Activated T-cell treated with anti-CD3 and anti-CD28 coated beads, Interleukin-2, amount 50 U/mL, for 1 hour (primary cell): ENCODE data around the gene GBE1.

Experiments used
- DNase-seq: peaks from one replicate; pipeline ENCODE4 v3.0.0-alpha.2; 2020

GBE1 gene

DNA sequence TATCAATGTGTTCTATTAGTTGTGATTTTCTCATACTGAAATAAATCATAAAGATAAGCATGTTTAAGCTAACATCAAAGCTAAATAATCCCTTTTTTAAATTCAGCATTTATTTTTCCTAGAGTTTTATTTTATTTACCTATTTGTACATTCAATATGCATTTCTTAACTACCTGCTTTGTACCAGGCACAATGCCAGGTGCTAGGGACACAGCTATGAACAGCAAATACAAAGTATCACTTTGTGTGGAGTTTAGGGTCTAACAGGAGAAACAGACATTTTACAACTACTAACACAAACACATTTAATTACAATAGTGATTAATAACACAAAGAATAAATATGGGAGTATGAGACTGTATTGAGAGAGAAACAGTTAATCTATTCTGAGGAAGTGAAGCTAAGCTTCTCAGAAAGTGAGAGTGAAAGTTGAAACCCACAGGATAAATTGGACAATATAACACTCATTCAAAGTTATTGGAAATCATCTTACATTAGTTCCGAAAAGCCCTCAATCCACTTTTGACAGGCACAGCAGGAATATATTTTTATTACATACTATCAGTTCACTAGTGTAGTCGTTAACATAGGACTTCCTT, 159.6 kb downstream of the GBE1 start:
- no peak for DNase-seq

DNA sequence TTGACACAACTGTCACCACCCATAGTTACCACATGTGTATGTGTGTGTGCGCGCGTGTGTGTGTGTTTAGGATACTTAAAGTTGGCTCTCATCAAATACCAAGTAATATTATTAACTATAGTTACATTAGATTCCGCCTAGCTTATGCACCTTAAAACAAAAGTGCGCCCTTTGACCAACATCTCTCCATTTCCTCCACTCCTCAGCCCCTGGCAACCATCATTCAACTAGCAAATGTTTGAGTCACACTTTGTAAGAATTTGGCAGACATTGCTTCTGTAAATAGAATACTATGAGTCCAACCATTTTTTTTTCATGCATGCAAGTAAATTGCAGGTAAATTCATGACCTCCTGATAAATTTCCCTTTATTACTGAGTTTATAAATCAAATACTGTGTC, 169.3 kb downstream of the GBE1 start:
- DNase-seq: no peak

DNA sequence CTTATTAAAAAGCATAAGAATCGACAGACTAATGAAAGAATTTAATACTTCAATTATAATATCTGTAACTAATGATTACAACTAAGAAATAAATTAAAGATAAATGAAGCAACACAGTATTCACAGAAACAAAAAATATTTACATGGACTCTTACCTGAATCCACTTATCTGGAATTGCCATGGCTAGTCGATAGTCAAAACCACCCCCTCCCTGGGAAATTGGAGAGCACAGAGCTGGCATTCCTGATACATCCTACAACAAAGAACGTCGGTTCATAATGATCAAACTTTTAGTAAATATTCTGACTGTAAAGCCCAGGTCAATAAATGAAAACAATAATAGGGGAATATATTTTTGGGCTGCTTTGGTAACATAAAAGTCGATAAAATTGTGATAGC, 175.5 kb downstream of the GBE1 start:
- DNase-seq: no peak

DNA sequence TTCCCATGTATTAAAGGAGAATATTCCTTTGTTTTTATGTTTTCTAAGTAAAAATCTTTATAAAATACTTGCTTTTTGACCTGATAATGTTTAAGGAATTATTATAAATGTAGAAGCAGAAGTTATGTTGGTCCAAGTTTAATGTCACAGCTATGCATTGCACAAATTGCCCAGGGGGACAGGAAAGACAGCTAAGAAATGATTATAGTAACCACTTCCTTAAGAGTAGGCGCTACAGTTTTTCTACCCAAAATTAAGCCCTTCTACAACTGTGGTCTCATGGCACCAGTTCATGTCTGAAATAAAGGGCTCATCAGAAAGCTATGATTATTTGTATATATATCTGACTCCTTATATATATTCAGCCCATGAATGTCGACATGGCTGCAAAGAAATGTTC, 176.4 kb downstream of the GBE1 start:
- DNase-seq: no peak

DNA sequence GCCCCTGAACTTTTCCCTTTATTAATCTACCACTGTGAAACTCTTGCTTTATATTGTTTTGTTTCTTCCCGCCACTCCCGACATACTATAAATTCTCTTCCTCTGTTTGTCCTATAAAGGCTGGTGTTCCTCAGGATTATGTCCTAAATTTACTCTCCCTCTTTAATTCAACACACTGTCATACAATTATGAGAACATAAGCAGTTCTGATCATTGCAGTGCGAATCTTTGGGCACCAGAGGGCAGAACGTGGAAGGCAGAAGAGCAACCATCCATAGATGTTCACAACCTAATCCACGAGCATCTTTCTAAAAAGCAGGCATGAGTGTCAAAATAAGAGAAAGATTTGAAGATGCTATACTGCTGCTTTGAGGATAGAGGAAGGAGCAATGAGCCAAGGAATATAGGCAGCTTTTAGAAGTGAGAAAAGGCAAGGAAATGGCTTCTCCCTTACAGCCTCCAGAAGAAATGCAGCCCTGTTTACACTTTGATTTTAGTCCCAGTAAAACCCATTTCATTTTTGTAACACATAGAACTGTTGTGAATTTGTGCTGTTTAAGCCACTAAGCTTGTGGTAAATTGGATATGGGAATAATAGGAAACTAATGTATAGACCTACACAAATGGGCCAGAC, 179.4 kb downstream of the GBE1 start:
- DNase-seq: no peak

DNA sequence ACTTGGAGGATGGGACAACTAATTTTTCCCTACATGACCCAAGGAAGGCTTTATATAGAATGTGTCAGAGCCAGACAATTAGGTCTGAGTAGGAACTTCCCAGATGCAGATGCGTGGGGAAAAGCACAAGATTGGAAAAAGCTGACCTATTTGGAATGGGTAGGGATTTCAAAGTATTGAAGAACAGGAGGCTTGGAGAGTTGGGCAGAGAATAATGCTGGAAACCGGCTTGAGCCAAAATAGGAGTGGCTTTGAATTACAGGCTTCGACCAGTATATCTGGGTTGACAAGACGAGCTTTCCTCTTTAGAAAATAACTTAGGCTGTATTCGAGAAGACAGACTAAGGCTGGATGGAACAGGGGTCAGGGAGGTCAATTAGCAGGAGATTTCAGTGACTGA, 181.1 kb downstream of the GBE1 start:
- DNase-seq: no peak

DNA sequence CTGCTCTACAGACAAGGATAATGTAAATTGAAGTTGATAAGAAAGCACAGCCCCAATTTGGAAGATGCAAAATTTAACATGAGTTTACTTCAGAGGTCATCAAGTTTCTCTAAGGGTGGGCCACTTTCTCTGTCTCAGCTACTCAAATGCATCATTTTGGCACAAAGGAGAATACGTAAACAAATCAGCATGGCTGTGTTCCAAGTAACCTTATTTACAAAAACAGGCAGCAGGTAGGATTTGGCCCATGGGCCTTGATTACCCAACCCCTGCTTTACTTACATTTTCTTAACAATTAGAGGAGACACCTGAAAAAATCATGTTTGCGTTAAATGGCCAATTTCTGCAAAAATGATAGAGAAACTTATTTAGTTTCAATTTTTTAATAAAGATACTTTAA, 181.7 kb downstream of the GBE1 start:
- no peak for DNase-seq

DNA sequence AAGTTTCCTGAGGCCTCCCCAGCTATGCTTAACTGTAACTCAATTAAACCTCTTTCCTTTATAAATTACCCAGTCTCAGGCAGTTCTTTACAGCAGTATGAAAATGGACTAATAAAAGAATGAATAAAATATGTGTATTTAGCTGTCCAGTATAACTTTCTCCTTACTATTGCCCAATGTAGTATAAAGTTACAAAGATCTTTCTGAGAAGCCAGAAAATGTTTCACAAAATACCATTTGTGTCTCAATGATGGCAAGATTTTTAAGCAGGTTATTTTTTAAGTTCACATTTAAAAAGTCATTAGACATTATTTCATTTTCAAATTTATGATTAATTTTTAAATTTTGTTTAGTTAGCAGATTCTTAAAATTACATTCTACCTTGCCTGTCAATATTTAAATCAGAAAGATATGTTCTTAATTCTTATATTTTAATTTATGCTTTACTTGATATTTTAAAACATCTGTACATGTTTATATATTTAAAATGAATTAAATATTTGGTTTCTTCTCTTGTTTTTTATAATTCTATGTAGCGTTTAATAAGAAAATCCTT, 189.2 kb downstream of the GBE1 start:
- DNase-seq: no peak

DNA sequence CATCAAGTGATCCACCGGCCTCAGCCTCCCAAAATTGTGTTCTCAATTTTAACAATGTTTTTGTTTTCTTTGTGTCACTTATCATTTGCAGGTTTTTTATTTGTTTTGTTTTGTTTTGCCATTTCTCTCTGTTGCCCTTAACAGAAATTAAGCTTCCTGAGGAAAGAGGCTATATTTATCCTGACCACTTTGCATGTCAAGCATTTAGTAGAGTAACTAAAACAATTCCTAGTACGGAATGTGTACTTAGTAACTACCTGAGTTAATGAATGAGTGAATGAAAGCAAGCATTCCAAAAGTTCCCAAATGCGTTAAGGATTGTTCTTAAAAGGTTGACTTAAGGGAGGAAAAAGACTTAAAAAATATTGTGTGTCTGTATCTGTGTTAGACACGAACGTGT, 193.1 kb downstream of the GBE1 start:
- no peak for DNase-seq

DNA sequence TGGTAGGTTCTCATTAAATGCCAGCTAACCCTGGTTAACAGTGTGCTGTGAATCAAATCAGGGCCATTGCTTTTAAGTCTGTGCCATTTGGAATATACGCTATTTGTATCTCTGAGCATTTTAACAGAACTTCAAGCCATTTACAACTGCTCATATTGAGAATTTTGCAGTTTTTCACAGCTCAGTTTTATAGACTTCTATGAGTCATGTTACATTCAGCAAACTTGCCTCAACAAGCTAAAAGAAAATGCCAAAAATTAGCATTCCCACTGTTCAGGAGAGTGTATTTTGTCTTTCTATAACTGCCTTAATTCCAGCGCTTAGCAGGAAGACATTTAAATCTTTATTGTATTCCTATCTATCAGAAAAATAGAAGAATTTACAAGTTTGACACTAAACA, 196.4 kb downstream of the GBE1 start:
- DNase-seq: no peak

DNA sequence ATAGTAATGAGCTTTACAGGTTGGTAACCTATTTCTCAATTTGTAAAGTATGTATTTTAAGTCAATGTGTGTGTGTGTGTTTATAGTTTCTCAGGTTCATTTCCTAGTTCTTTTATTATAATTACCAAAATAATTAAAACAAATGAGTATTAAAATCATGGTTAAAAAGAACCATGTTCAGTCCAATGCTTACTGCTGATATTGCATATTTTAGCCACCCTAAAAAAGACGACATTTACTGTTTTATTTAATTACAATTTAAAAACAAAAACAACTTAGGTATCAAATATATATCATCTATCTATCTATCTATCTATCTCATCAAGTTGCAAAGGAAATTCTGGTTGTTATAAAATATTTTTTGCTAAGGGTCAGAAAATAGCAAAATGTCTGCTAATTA, 203.3 kb downstream of the GBE1 start:
- DNase-seq: no peak

DNA sequence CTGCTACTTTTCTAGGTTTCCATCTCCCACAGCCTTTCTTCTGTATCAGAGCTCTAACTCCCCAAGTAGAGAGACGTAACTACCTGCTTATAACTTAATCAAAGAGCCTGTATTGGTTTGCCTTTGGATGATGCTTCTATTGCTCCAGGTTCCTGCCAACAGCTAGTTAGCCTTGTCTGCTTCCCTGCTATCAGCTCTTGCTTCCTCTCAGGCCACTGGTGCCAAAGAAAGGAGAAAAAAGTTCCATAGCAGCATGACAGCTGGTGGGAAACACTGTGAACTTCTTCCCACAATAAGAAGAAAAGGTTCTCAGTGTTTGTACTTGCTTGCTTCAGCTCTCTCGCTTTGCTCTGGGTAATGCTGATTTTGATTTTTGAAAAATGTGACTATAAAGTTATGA, 206.6 kb downstream of the GBE1 start:
- DNase-seq: no peak

DNA sequence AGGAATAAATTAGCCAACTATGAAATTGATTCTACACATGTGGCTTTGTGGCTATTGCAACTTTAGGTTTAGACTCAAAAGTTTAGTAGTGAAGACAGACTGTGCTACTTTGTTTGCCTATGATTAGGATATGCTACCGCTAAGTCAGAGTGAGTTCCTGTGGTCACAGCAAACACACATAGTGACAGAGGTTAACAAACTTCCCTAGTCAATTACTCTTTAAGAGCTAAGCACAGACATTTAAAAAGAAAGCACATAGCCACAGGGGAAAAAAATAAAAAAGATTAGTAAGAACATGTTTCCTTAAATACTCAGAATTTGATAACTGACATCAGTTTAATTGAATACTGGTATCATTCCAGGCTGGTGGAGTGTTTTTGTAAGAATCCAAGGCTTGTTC, 207.1 kb downstream of the GBE1 start:
- DNase-seq: no peak

DNA sequence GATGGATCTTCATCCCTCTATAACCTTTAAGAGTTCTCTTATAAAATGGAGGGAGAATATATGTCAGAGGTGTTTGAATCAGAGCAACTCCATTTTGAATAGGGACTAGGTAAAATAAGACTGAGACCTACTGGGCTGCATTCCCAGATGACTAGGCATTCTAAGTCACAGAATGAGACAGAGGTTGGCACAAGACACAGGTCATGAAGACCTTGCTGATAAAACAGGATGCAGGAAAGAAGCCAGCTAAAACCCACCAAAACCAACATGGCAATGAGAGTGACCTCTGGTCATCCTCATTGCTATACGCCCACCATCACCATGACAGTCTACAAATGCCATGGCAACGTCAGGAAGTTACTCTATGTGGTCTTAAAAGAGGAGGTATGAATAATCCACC, 211.0 kb downstream of the GBE1 start:
- no peak for DNase-seq

DNA sequence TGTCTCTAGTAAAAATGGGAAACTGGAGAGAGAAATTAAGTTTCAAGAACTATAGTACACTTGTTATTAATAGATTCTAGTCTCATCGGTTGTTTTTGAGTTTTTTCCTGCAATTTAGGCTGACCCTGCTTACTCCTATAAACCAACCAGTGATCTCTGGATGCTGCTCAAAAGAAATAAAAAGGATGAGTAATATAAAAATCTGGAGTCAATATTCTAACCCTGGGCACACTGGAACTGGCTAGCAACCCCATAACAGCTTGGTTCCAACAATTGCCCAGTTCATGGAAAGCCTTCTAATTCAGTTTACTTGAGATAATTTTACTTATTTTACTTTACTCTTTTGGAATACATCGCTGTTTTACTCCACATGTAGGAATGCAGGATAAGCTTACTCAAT, 211.6 kb downstream of the GBE1 start:
- DNase-seq: no peak

DNA sequence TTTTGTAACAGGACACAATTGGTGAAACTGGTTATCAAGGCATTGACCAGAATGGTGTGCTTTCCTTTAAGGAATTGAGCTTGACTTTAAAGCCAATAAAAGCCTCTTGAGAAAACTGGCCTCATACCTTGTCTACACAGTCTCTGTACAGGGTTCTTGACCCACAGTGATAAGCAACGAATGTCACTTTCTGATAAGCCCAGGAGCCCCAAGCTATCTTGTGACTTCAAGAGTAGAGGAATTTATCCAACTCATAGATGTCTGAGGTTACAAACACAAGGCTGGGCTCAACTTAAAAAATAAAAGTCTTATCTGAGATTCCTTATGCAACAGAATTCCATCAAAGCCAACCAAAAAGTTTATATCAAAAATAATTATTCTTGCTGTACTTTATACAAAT, 212.1 kb downstream of the GBE1 start:
- no peak for DNase-seq

DNA sequence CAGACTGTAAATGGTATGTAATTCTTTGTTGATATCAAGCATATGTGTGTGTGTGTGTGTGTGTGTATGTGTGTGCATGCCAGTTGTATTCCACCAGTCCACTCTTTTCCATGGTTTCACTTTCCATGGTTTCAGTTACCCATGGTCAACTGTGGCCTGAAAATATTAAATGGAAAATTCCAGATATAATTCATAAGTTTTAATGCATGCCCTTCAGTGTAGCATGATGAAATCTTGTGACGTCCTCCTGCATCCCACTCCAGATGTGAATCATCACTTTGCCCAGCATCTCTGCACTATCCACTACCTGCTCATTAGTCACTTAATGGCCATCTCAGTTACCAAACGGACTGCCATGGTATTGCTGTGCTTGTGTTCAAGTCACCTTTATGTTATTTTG, 215.9 kb downstream of the GBE1 start:
- DNase-seq: no peak

DNA sequence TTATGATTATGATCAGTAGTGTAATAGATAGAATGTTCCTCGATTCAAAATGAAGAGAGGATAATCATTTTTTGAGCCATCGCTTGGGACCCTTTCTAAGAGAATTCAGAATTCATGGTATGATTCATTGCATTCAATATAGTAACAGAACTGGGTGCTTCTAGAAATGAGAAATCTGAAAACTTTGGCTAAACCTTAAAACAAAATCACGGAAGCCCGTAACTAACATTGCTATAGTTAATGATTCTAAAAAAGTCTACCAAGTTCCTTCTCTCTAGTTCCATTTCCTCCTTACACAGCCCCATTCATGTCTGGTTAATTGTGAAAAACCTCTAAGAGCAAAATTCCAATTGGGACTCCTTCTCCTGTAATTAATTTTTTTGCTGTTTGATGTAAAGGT, 217.1 kb downstream of the GBE1 start:
- no peak for DNase-seq

DNA sequence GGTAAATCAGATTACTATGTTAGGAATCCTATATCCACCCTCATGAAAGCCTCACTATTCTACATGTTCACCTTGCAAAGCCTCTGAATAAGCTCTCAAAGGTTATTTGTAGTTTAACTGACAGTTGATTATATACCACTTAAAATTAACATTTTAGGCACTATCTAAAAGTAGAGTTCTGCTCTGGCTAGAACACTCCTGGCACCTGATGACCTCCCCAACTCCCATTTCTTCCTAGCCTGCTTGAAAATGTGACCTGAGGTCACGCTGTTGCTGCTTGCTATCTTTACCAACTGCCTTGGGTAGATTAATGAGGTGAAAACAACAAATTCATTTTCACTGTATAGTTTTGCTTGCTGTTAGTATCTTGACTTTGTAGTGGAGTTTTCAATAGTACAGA, 220.7 kb downstream of the GBE1 start:
- DNase-seq: no peak

DNA sequence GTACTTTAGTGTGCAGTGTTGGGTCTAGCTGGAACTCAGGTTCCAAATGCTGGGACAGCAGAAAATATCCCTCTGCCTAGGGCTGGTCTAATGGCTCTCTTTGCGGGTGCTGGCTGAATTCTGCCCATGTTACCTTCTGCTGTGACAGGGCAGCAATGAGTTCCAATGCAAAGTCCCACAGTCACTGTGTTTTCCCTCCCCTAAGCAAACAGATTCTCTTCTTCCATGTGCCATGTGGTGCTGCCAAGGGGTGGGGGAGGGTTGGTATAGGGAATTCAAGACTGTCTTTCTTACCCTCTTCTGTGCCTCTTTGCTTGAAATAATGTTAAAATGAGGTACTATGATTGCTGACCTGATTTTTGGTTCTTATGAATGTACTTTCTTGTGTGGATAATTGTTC, 229.6 kb downstream of the GBE1 start:
- DNase-seq: no peak

DNA sequence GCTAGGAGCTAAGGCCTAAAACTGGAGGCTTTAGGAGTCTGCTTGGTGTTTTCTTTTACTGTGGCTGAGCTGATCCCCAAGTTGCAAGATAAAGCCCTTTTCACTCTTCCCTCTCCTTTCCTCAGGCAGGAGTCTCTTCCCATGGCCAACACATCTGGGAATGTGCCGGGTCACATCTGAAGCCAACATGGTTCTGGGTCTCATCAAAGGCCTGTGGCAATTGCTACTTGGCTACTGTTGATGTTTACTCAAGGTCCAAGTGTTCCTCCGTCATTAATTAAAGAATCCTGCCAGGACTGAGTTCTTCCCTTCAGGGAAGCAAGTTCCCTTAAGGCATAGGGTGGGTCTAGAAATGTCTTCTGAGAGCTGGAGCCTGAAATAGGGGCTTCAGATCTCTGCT, 230.2 kb downstream of the GBE1 start:
- no peak for DNase-seq

DNA sequence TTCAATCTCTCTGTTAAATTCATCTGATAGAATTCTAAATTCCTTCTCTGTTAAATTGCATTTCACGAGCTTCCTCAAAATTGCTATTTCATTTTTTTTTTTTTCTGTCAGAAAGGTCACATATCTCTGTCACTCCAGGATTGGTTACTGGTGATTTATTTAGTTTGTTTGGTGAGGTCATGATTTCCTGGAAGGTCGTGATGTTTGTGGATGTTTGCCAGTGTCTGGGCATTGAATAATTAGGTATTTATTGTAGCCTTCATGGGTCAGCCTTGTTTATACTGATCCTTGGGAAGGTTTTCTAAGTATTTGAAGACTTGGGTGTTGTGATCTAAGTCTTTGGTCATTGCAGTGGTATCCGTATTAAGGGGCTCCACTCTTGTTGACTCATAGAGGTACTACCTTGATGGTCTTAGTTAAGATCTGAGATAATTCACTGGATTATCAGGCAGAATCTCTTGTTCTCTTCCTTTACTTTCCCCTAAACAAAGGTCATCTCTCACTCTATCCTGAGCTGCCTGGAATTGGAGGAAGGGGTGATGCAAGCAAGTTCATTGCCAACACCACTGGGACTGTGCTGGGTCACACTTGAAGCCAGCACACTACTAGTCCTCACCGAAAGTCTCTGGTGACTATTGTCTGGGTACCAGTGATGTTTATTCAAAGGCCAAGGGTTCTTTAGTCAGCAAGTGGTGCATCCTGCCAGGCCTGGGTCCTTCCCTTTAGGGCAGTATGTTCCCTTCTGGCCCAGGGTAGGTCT, 231.1 kb downstream of the GBE1 start:
- no peak for DNase-seq

DNA sequence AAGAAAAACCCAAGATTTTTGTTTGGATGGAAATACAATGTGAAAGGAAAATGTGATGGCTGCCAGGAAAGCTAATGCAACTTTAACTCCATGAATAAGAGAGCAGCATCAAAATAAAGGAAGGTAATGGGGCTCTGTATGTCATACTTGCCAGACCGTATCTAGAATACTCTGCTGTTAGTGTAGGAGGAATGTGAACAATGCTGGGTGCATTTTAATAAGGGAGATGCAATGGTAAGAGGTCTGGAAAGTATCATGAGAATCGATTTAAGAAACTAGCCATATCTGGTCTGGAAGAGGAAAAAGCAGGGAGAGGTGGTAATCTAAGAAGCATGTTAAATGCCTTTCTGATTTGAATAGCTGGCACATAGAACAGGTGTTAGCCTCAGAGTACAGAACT, 239.6 kb downstream of the GBE1 start:
- DNase-seq: no peak

DNA sequence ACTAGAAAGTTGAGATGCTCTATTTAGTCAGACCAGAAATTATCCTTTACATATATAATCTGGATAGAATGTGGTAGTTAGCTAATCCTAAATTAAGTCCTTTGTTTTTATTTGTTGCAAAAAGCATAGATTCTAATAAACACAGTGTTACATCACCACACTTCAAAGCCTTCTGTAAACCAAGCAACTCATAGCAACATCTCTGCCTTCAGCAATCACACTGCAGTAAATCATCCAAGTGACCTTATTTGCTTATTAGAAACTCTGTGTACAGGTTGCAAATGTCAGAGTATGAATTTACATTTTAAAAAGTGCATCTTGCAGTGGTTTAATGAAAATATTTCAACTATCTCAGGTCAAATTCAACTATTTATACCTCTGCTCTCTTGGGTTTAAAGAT, 242.5 kb downstream of the GBE1 start:
- no peak for DNase-seq
